ENCODE measurements around the gene ACSL1. TPM values are rescaled to one million over a fixed set of nuclear protein-coding genes. Genes with fewer than 3 reads are reported as not detected.
"Not testable (repeated sequence)": the region's sequence is repeated elsewhere in the genome, so short reads cannot be mapped to it uniquely, and the experiment has no call there.

The ACSL1 gene
- total RNA-seq, 1 donor from 2014 or later: 42.9 TPM

GRCh38 chr4:184782731-184783373, 42.9 kb downstream of the ACSL1 start:
- Histone ChIP-seq H3K27me3 (ENCODE audit: control insufficient read depth, insufficient read depth, low read length) (no peaks in the 10 kb centered on the region), H3K4me3 (ENCODE audit: low read depth, low read length) (no peak overlapping the region), H3K36me3 (ENCODE audit: control insufficient read depth, insufficient read depth, low read length) (peaks cover 2% of the 10 kb centered on the region)
- no peak for TF ChIP-seq CTCF (IDR thresholded peaks at IDR 0.05; ENCODE audit: insufficient read depth, low read length, poor library complexity, severe bottlenecking)
- no peak for DNase-seq (ENCODE audit: low read depth)

- DNase-seq (ENCODE audit: low read depth); H3K36me3 ChIP-seq (ENCODE audit: control insufficient read depth, insufficient read depth, low read length); H3K27me3 ChIP-seq (ENCODE audit: control insufficient read depth, insufficient read depth, low read length): not testable (repeated sequence)
Measured at GRCh38 chr4:184779160-184779559, 46.6 kb downstream of the ACSL1 start.

GRCh38 chr4:184778325-184778724, 47.4 kb downstream of the ACSL1 start:
- Histone ChIP-seq H3K27me3 (ENCODE audit: control insufficient read depth, insufficient read depth, low read length) (no peaks in the 10 kb centered on the region), H3K36me3 (ENCODE audit: control insufficient read depth, insufficient read depth, low read length) (peaks cover 1% of the 10 kb centered on the region), H3K4me3 (ENCODE audit: low read depth, low read length) (no peak overlapping the region)
- TF ChIP-seq CTCF (IDR thresholded peaks at IDR 0.05; ENCODE audit: insufficient read depth, low read length, poor library complexity, severe bottlenecking): no peak
- no peak for DNase-seq (ENCODE audit: low read depth)

More at GRCh38 chr4:184779160-184779559, 46.6 kb downstream of the ACSL1 start:
- not testable (repeated sequence) for H3K4me3 ChIP-seq (ENCODE audit: low read depth, low read length)

GRCh38 chr4:184776821-184777220, 48.9 kb downstream of the ACSL1 start:
- H3K4me3 ChIP-seq (ENCODE audit: low read depth, low read length): no peak overlapping the region
- H3K36me3 ChIP-seq (ENCODE audit: control insufficient read depth, insufficient read depth, low read length): peaks cover 1% of the 10 kb centered on the region
- DNase-seq (ENCODE audit: low read depth): no peak
- H3K27me3 ChIP-seq (ENCODE audit: control insufficient read depth, insufficient read depth, low read length): no peaks in the 10 kb centered on the region
- TF ChIP-seq CTCF (IDR thresholded peaks at IDR 0.05; ENCODE audit: insufficient read depth, low read length, poor library complexity, severe bottlenecking): no peak

GRCh38 chr4:184775854-184776555, 49.8 kb downstream of the ACSL1 start:
- Histone ChIP-seq H3K36me3 (ENCODE audit: control insufficient read depth, insufficient read depth, low read length) (peaks cover 1% of the 10 kb centered on the region), H3K4me3 (ENCODE audit: low read depth, low read length) (no peak overlapping the region), H3K27me3 (ENCODE audit: control insufficient read depth, insufficient read depth, low read length) (no peaks in the 10 kb centered on the region)
- TF ChIP-seq CTCF (IDR thresholded peaks at IDR 0.05; ENCODE audit: insufficient read depth, low read length, poor library complexity, severe bottlenecking): no peak
- DNase-seq (ENCODE audit: low read depth): no peak

GRCh38 chr4:184774152-184774551, 51.6 kb downstream of the ACSL1 start:
- Histone ChIP-seq H3K27me3 (ENCODE audit: control insufficient read depth, insufficient read depth, low read length) (no peaks in the 10 kb centered on the region), H3K36me3 (ENCODE audit: control insufficient read depth, insufficient read depth, low read length) (peaks cover 2% of the 10 kb centered on the region), H3K4me3 (ENCODE audit: low read depth, low read length) (no peak overlapping the region)
- DNase-seq (ENCODE audit: low read depth): no peak
- no peak for TF ChIP-seq CTCF (IDR thresholded peaks at IDR 0.05; ENCODE audit: insufficient read depth, low read length, poor library complexity, severe bottlenecking)

Measured in kidney epithelial cell (primary cell).